ENCODE results near the gene EGFR. TPM values are rescaled to one million over a fixed set of nuclear protein-coding genes. Genes with fewer than 3 reads are reported as not detected.

The EGFR gene
- polyA plus RNA-seq, 1 donor from 2014 or later, result 0.22 TPM

DNA sequence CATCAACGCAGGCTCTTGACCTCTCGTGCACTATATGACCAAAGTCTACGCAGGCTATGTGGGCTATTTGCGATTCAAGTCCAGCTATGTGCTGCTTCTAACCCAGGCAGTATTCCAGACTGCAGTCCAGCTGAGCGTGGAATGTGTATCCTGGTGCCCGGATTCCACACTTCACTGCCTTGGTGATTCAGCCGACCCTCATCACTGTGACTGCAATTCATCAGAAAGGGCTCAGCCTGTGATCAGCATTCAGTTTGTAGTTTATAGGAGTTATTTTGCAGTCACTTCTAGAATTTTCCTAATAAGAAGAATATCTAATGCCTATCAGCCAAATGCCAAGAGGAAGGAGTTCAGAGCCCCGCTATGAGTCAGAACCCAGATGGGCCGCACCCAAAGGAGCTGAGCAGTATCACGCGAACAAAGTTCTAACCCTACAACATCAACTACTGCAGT, 226.5 kb downstream of the EGFR start:
- Histone ChIP-seq H3K36me3 (ENCODE audit: insufficient read depth, low read length) (no peaks in the 10 kb centered on the region), H3K27ac (ENCODE audit: low read length) (no peak overlapping the region), H2AFZ (ENCODE audit: low read depth, low read length) (no peak overlapping the region), H3K9me2 (ENCODE audit: insufficient read depth, low read length) (no peaks in the 10 kb centered on the region), H3K9ac (ENCODE audit: low read length) (no peak overlapping the region), H3F3A (ENCODE audit: insufficient read depth, low read length, poor library complexity, severe bottlenecking) (no peaks in the 10 kb centered on the region), H3K4me3 (ENCODE audit: low read length) (no peak overlapping the region), H3K27me3 (ENCODE audit: insufficient read depth, low read depth, low read length) (no peaks in the 10 kb centered on the region), H4K20me1 (ENCODE audit: insufficient read depth) (no peaks in the 10 kb centered on the region), H3K4me2 (ENCODE audit: low read length) (no peak overlapping the region), H3K9me3 (ENCODE audit: low read length) (no peaks in the 10 kb centered on the region), H3K79me2 (replicated peaks; ENCODE audit: insufficient read depth, low read length) (no peaks in the 10 kb centered on the region)
- TF ChIP-seq MXI1 (conservative IDR thresholded peaks at IDR 0.05; ENCODE audit: poor library complexity, severe bottlenecking) (no peak), EZH2 (IDR thresholded peaks at IDR 0.05; ENCODE audit: borderline replicate concordance, insufficient read depth, low read length, poor library complexity, severe bottlenecking) (no peak), EP300 (conservative IDR thresholded peaks at IDR 0.05; ENCODE audit: poor library complexity, severe bottlenecking) (no peak), POLR2AphosphoS5 (IDR thresholded peaks at IDR 0.05) (no peak), RAD21 (conservative IDR thresholded peaks at IDR 0.05) (no peak), SMC3 (conservative IDR thresholded peaks at IDR 0.05; ENCODE audit: poor library complexity) (no peak), TAF1 (IDR thresholded peaks at IDR 0.05; ENCODE audit: low read depth) (no peak)
- TF ChIP-seq, protein P1, sequence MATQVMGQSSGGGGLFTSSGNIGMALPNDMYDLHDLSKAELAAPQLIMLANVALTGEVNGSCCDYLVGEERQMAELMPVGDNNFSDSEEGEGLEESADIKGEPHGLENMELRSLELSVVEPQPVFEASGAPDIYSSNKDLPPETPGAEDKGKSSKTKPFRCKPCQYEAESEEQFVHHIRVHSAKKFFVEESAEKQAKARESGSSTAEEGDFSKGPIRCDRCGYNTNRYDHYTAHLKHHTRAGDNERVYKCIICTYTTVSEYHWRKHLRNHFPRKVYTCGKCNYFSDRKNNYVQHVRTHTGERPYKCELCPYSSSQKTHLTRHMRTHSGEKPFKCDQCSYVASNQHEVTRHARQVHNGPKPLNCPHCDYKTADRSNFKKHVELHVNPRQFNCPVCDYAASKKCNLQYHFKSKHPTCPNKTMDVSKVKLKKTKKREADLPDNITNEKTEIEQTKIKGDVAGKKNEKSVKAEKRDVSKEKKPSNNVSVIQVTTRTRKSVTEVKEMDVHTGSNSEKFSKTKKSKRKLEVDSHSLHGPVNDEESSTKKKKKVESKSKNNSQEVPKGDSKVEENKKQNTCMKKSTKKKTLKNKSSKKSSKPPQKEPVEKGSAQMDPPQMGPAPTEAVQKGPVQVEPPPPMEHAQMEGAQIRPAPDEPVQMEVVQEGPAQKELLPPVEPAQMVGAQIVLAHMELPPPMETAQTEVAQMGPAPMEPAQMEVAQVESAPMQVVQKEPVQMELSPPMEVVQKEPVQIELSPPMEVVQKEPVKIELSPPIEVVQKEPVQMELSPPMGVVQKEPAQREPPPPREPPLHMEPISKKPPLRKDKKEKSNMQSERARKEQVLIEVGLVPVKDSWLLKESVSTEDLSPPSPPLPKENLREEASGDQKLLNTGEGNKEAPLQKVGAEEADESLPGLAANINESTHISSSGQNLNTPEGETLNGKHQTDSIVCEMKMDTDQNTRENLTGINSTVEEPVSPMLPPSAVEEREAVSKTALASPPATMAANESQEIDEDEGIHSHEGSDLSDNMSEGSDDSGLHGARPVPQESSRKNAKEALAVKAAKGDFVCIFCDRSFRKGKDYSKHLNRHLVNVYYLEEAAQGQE (IDR thresholded peaks at IDR 0.05; ENCODE audit: borderline replicate concordance), result no peak
- TF ChIP-seq, protein P2, sequence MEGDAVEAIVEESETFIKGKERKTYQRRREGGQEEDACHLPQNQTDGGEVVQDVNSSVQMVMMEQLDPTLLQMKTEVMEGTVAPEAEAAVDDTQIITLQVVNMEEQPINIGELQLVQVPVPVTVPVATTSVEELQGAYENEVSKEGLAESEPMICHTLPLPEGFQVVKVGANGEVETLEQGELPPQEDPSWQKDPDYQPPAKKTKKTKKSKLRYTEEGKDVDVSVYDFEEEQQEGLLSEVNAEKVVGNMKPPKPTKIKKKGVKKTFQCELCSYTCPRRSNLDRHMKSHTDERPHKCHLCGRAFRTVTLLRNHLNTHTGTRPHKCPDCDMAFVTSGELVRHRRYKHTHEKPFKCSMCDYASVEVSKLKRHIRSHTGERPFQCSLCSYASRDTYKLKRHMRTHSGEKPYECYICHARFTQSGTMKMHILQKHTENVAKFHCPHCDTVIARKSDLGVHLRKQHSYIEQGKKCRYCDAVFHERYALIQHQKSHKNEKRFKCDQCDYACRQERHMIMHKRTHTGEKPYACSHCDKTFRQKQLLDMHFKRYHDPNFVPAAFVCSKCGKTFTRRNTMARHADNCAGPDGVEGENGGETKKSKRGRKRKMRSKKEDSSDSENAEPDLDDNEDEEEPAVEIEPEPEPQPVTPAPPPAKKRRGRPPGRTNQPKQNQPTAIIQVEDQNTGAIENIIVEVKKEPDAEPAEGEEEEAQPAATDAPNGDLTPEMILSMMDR (IDR thresholded peaks at IDR 0.05; ENCODE audit: poor library complexity, severe bottlenecking), result no peak

DNA sequence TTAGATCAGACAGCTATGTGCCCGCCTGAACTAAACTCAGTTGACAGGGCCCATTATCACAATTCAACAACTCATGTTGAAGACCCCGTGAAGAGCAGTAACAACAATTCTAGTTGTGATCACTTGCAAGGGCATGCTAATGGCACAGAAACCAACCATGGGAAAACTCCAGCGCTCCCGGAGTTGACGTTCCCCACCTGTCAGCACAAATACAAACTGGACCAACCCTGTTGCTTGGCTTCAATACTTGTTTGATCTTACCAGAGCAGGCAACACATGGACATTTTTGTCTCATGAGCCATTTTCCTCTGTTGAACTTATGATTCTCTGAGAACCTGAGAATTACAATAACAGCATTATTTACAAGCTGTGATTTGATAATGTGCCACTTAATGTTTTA, 227.4 kb downstream of the EGFR start:
- H3K9me2 ChIP-seq (ENCODE audit: insufficient read depth, low read length), result no peaks in the 10 kb centered on the region

DNA sequence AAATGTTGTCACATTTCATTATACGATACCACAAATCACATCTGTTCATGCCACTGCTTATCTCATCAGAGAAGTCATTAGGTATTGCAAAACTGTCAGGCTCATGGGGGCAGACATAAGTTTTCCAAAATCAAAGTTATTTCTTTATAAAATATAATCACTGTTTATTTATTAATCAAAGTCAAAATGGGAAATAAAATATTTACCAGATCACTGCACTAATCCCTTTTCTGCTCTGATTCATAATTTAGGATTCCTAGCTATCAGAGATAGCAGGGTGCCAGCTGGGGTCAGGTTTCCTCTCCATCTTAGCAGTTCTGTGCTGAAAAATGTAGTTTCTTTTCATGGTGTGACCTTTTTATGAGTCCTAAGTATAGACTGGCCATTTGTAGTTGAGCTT, 228.6 kb downstream of the EGFR start:
- Histone ChIP-seq H3F3A (ENCODE audit: insufficient read depth, low read length, poor library complexity, severe bottlenecking) (no peaks in the 10 kb centered on the region), H3K9ac (ENCODE audit: low read length) (no peak overlapping the region), H3K27me3 (ENCODE audit: insufficient read depth, low read depth, low read length) (no peaks in the 10 kb centered on the region), H2AFZ (ENCODE audit: low read depth, low read length) (no peak overlapping the region), H3K9me3 (ENCODE audit: low read length) (no peaks in the 10 kb centered on the region), H3K79me2 (replicated peaks; ENCODE audit: insufficient read depth, low read length) (no peaks in the 10 kb centered on the region), H3K4me3 (ENCODE audit: low read length) (no peak overlapping the region), H3K27ac (ENCODE audit: low read length) (no peak overlapping the region), H3K4me2 (ENCODE audit: low read length) (no peak overlapping the region), H4K20me1 (ENCODE audit: insufficient read depth) (no peaks in the 10 kb centered on the region), H3K36me3 (ENCODE audit: insufficient read depth, low read length) (no peaks in the 10 kb centered on the region), H3K9me2 (ENCODE audit: insufficient read depth, low read length) (no peaks in the 10 kb centered on the region)
- TF ChIP-seq RAD21 (conservative IDR thresholded peaks at IDR 0.05), result no peak
- no peak for TF ChIP-seq MXI1 (conservative IDR thresholded peaks at IDR 0.05; ENCODE audit: poor library complexity, severe bottlenecking)
- TF ChIP-seq, protein P1 (IDR thresholded peaks at IDR 0.05; ENCODE audit: borderline replicate concordance), result no peak
- no peak for TF ChIP-seq EZH2 (IDR thresholded peaks at IDR 0.05; ENCODE audit: borderline replicate concordance, insufficient read depth, low read length, poor library complexity, severe bottlenecking)
- no peak for TF ChIP-seq TAF1 (IDR thresholded peaks at IDR 0.05; ENCODE audit: low read depth)
- TF ChIP-seq EP300 (conservative IDR thresholded peaks at IDR 0.05; ENCODE audit: poor library complexity, severe bottlenecking), result no peak
- TF ChIP-seq POLR2AphosphoS5 (IDR thresholded peaks at IDR 0.05), result no peak
- TF ChIP-seq, protein P2 (IDR thresholded peaks at IDR 0.05; ENCODE audit: poor library complexity, severe bottlenecking), result no peak
- no peak for TF ChIP-seq SMC3 (conservative IDR thresholded peaks at IDR 0.05; ENCODE audit: poor library complexity)

More for the DNA sequence above, 227.4 kb downstream of the EGFR start:
- Histone ChIP-seq H3K4me2 (ENCODE audit: low read length) (no peak overlapping the region), H3K27me3 (ENCODE audit: insufficient read depth, low read depth, low read length) (no peaks in the 10 kb centered on the region), H3F3A (ENCODE audit: insufficient read depth, low read length, poor library complexity, severe bottlenecking) (no peaks in the 10 kb centered on the region), H3K9ac (ENCODE audit: low read length) (no peak overlapping the region), H3K27ac (ENCODE audit: low read length) (no peak overlapping the region), H3K4me3 (ENCODE audit: low read length) (no peak overlapping the region), H3K36me3 (ENCODE audit: insufficient read depth, low read length) (no peaks in the 10 kb centered on the region), H2AFZ (ENCODE audit: low read depth, low read length) (no peak overlapping the region), H3K9me3 (ENCODE audit: low read length) (no peaks in the 10 kb centered on the region), H4K20me1 (ENCODE audit: insufficient read depth) (no peaks in the 10 kb centered on the region), H3K79me2 (replicated peaks; ENCODE audit: insufficient read depth, low read length) (no peaks in the 10 kb centered on the region)
- TF ChIP-seq RAD21 (conservative IDR thresholded peaks at IDR 0.05) (no peak), SMC3 (conservative IDR thresholded peaks at IDR 0.05; ENCODE audit: poor library complexity) (no peak)

All from neural cell (in vitro differentiated cells).